Activated CD4-positive, alpha-beta memory T cell treated with anti-CD3 and anti-CD28 coated beads, Interleukin-2, amount 10 ng/mL, durations not matched to agents 7 days and 5 days (primary cell): ENCODE data around the gene SUSD1. TPM values are rescaled to one million over a fixed set of nuclear protein-coding genes. Genes with fewer than 3 reads are reported as not detected.

Experiments
- total RNA-seq, 2 experiments: library from RNA; stranded (reverse); gene quantifications; one replicate each; pipeline ENCODE4 v1.2.3, GENCODE V29; 2021

Gene SUSD1
- total RNA-seq, 2 experiments from 2014 or later, result 18.4 TPM

Other genes starting within 250 kb of the SUSD1 start
- 100 to 1,000 TPM; 177 TPM for gene PTBP3, start 158.3 kb upstream of the SUSD1 start, total RNA-seq
- gene HSDL2, start 204.8 kb upstream of the SUSD1 start, total RNA-seq, result 10 to 100 TPM; 18.4 to 19.4 TPM